Neural cell (in vitro differentiated cells): ENCODE data around the gene SAP30L. TPM values are rescaled to one million over a fixed set of nuclear protein-coding genes. Genes with fewer than 3 reads are reported as not detected.

ENCODE experiments used
- H2AFZ ChIP-seq: fragments of 200-600, 300-800 bp; sonication (generic), shearing (Covaris generic); 2 replicates; pipeline ENCODE4 v1.6.0; 2014; ENCODE audit warnings: low read depth, mild to moderate bottlenecking, antibody characterized with exemption, low read length, moderate library complexity
- H3F3A ChIP-seq: fragments of 200-600 bp; shearing (Covaris generic); 2 replicates; pipeline ENCODE4 v1.6.1; 2016; ENCODE audit warnings: mild to moderate bottlenecking, moderate library complexity, mixed read lengths, antibody characterized with exemption, low read length; ENCODE audit not compliant: insufficient read depth, poor library complexity, severe bottlenecking
- H3K27ac ChIP-seq: fragments of 200-600, 300-800 bp; sonication (generic), shearing (Covaris generic); 2 replicates; pipeline ENCODE4 v1.5.1; 2014; ENCODE audit warnings: mild to moderate bottlenecking, low read length, moderate library complexity
- H3K27me3 ChIP-seq: fragments of 300-800, 200-600 bp; sonication (generic), shearing (Covaris generic); 2 replicates; pipeline ENCODE4 v1.6.0; 2014; ENCODE audit warnings: mild to moderate bottlenecking, low read depth, low read length, moderate library complexity; ENCODE audit not compliant: insufficient read depth
- H3K36me3 ChIP-seq: fragments of 300-800, 200-600 bp; sonication (generic), shearing (Covaris generic); 2 replicates; pipeline ENCODE4 v1.5.1; 2014; ENCODE audit warnings: mild to moderate bottlenecking, antibody characterized with exemption, low read length, moderate library complexity; ENCODE audit not compliant: insufficient read depth
- H3K4me2 ChIP-seq: fragments of 300-800, 200-600 bp; sonication (generic), shearing (Covaris generic); 2 replicates; pipeline ENCODE4 v1.6.0; 2014; ENCODE audit warnings: mild to moderate bottlenecking, low read length
- H3K4me3 ChIP-seq: fragments of 300-800, 200-600 bp; sonication (generic), shearing (Covaris generic); 2 replicates; pipeline ENCODE4 v1.5.1; 2014; ENCODE audit warnings: mild to moderate bottlenecking, low read length, moderate library complexity
- H3K79me2 ChIP-seq: fragments of 200-600 bp; shearing (Covaris generic); replicated peaks from 2 replicates; pipeline ENCODE4 v1.6.0; 2014; ENCODE audit warnings: mild to moderate bottlenecking, low read length, moderate library complexity; ENCODE audit not compliant: insufficient read depth
- H3K9ac ChIP-seq: fragments of 300-800, 200-600 bp; sonication (generic), shearing (Covaris generic); 2 replicates; pipeline ENCODE4 v1.6.1; 2016; ENCODE audit warnings: mild to moderate bottlenecking, low read length, mixed read lengths
- H3K9me2 ChIP-seq: fragments of 200-600 bp; shearing (Covaris generic); 2 replicates; pipeline ENCODE4 v1.6.1; 2016; ENCODE audit warnings: mild to moderate bottlenecking, low read length, mixed read lengths; ENCODE audit not compliant: insufficient read depth
- H3K9me3 ChIP-seq: fragments of 200-600, 300-800 bp; sonication (generic), shearing (Covaris generic); 2 replicates; pipeline ENCODE4 v1.6.1; 2016; ENCODE audit warnings: mild to moderate bottlenecking, mixed run types, low read length, moderate library complexity, mixed read lengths
- H4K20me1 ChIP-seq: fragments of 200-600 bp; shearing (Covaris generic); 2 replicates; pipeline ENCODE4 v1.6.1; 2016; ENCODE audit warnings: mild to moderate bottlenecking, mixed run types; ENCODE audit not compliant: insufficient read depth
- EP300 ChIP-seq: fragments of 450-650 bp; conservative IDR thresholded peaks from 2 replicates; pipeline ENCODE4 v1.6.1; 2014; ENCODE audit warnings: antibody characterized with exemption, mild to moderate bottlenecking, moderate library complexity; ENCODE audit not compliant: poor library complexity, severe bottlenecking
- EZH2 ChIP-seq: fragments of 200-600, 300-800 bp; shearing (Covaris generic), sonication (generic); IDR thresholded peaks from 2 replicates; pipeline ENCODE4 v1.6.1; 2014; ENCODE audit warnings: antibody characterized with exemption, low read length, borderline replicate concordance, mild to moderate bottlenecking; ENCODE audit not compliant: insufficient read depth, poor library complexity, severe bottlenecking
- MXI1 ChIP-seq: fragments of 450-650 bp; conservative IDR thresholded peaks from 2 replicates; pipeline ENCODE4 v1.6.1; 2014; ENCODE audit warnings: antibody characterized with exemption, mild to moderate bottlenecking; ENCODE audit not compliant: poor library complexity, severe bottlenecking
- POLR2AphosphoS5 ChIP-seq: IDR thresholded peaks from 2 replicates; pipeline ENCODE4 v1.6.1; 2012
- RAD21 ChIP-seq: fragments of 450-650 bp; conservative IDR thresholded peaks from 2 replicates; pipeline ENCODE4 v1.6.1; 2014; ENCODE audit warnings: antibody characterized with exemption, mild to moderate bottlenecking, moderate library complexity
- SMC3 ChIP-seq: fragments of 450-650 bp; conservative IDR thresholded peaks from 2 replicates; pipeline ENCODE4 v1.6.1; 2014; ENCODE audit warnings: antibody characterized with exemption, mild to moderate bottlenecking, moderate library complexity; ENCODE audit not compliant: poor library complexity
- TAF1 ChIP-seq: IDR thresholded peaks from 2 replicates; pipeline ENCODE4 v1.6.1; 2012; ENCODE audit warnings: low read depth
- polyA plus RNA-seq: library from polyadenylated mRNA; depleted of rRNA; stranded (reverse); fragments of >200 nt; gene quantifications from 2 replicates; pipeline ENCODE4 v1.2.3, GENCODE V29; 2014
- TF ChIP-seq, protein P1 (sequence below): IDR thresholded peaks from 2 replicates; pipeline ENCODE4 v1.6.1; 2012; ENCODE audit warnings: borderline replicate concordance
- TF ChIP-seq, protein P2 (sequence below): fragments of 450-650 bp; IDR thresholded peaks from 2 replicates; pipeline ENCODE4 v1.5.1; 2014; ENCODE audit warnings: antibody characterized with exemption, mild to moderate bottlenecking, moderate library complexity; ENCODE audit not compliant: poor library complexity, severe bottlenecking

The SAP30L gene
- polyA plus RNA-seq, 1 donor from 2014 or later, result 18.5 TPM

DNA sequence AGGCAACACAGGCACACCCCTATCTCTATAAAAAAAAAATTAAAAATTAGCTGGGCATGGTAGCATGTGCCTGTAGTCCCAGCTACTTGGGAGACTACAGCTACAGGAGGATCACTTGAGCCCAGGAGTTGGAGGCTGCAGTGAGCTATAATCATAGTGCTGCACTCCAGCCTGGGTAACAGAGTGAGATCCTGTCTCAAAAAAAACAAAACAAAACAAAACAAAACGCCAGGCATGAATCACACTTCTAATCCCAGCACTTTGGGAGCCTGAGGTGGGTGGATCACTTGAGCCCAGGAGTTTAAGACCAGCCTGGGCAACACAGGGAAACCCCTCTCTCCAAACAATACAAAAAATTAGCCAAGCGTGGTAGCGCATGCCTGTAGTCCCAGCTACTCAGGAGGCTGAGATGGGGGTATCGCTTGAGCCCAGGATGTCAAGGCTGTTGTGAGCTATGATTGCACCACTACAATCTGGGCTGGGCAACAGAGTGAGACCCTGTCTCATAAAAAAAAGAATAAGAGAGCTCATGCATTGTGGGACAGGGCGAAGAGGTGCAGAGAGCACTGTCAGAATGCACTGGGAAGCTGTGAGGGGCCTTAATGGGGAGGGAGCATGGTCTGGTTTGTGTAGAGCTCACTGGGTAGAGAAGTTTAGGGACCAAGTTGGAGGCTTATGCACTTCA, 8.4 kb upstream of the SAP30L start:
- Histone ChIP-seq H3K9me2 (no peaks in the 10 kb centered on the region), H3K27me3 (no peaks in the 10 kb centered on the region), H3K4me3 (no peak overlapping the region), H3K27ac (no peak overlapping the region), H3F3A (no peaks in the 10 kb centered on the region), H3K79me2 (no peaks in the 10 kb centered on the region), H3K4me2 (no peak overlapping the region), H3K9ac (no peak overlapping the region), H3K36me3 (no peaks in the 10 kb centered on the region), H4K20me1 (no peaks in the 10 kb centered on the region), H3K9me3 (peaks cover 2% of the 10 kb centered on the region), H2AFZ (no peak overlapping the region)
- no peak for TF ChIP-seq MXI1
- TF ChIP-seq, protein P1, sequence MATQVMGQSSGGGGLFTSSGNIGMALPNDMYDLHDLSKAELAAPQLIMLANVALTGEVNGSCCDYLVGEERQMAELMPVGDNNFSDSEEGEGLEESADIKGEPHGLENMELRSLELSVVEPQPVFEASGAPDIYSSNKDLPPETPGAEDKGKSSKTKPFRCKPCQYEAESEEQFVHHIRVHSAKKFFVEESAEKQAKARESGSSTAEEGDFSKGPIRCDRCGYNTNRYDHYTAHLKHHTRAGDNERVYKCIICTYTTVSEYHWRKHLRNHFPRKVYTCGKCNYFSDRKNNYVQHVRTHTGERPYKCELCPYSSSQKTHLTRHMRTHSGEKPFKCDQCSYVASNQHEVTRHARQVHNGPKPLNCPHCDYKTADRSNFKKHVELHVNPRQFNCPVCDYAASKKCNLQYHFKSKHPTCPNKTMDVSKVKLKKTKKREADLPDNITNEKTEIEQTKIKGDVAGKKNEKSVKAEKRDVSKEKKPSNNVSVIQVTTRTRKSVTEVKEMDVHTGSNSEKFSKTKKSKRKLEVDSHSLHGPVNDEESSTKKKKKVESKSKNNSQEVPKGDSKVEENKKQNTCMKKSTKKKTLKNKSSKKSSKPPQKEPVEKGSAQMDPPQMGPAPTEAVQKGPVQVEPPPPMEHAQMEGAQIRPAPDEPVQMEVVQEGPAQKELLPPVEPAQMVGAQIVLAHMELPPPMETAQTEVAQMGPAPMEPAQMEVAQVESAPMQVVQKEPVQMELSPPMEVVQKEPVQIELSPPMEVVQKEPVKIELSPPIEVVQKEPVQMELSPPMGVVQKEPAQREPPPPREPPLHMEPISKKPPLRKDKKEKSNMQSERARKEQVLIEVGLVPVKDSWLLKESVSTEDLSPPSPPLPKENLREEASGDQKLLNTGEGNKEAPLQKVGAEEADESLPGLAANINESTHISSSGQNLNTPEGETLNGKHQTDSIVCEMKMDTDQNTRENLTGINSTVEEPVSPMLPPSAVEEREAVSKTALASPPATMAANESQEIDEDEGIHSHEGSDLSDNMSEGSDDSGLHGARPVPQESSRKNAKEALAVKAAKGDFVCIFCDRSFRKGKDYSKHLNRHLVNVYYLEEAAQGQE, result no peak
- TF ChIP-seq POLR2AphosphoS5, result no peak
- TF ChIP-seq RAD21, result no peak
- TF ChIP-seq EZH2, result no peak

DNA sequence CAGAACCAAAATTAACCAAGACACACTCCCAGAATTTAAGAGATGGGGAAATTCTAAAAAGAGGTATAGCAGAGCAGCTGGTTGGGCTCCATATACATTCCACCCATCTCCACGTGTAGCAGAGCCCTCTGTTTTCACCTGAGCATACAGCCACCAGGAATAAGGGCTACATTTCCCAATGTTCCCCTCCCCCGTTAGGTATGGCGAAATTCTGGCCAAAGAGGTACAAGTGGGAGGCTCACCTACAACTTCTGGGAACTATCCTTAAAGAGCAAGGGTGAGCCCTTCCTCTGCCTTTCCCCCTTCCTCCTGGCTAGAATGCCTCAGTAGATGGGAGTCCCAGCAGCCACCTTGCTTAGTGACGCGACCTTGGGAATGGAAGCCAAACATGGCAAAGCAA, 5.3 kb upstream of the SAP30L start:
- TF ChIP-seq, protein P2, sequence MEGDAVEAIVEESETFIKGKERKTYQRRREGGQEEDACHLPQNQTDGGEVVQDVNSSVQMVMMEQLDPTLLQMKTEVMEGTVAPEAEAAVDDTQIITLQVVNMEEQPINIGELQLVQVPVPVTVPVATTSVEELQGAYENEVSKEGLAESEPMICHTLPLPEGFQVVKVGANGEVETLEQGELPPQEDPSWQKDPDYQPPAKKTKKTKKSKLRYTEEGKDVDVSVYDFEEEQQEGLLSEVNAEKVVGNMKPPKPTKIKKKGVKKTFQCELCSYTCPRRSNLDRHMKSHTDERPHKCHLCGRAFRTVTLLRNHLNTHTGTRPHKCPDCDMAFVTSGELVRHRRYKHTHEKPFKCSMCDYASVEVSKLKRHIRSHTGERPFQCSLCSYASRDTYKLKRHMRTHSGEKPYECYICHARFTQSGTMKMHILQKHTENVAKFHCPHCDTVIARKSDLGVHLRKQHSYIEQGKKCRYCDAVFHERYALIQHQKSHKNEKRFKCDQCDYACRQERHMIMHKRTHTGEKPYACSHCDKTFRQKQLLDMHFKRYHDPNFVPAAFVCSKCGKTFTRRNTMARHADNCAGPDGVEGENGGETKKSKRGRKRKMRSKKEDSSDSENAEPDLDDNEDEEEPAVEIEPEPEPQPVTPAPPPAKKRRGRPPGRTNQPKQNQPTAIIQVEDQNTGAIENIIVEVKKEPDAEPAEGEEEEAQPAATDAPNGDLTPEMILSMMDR, result no peak
- TF ChIP-seq MXI1 (no peak), TAF1 (no peak), POLR2AphosphoS5 (no peak), RAD21 (no peak), EZH2 (no peak), EP300 (no peak), SMC3 (no peak)
- TF ChIP-seq, protein P1, result no peak
- Histone ChIP-seq H3K9me2 (no peaks in the 10 kb centered on the region), H3K27me3 (no peaks in the 10 kb centered on the region), H3K4me3 (no peak overlapping the region), H3K4me2 (no peak overlapping the region), H3K27ac (no peak overlapping the region), H3K36me3 (no peaks in the 10 kb centered on the region), H3F3A (no peaks in the 10 kb centered on the region), H3K79me2 (peaks cover 3% of the 10 kb centered on the region), H2AFZ (no peak overlapping the region), H3K9ac (no peak overlapping the region), H3K9me3 (peaks cover 2% of the 10 kb centered on the region), H4K20me1 (no peaks in the 10 kb centered on the region)
